Ovary (tissue), 9 donors: ENCODE measurements around the gene FGF8. TPM values are rescaled to one million over a fixed set of nuclear protein-coding genes. Genes with fewer than 3 reads are reported as not detected.

ENCODE experiments used
- DNase-seq, 5 donors: peaks; one replicate each; pipeline ENCODE4 v3.0.0-alpha.2; 2019 to 2020
- H3K27ac ChIP-seq, 2 donors: fragments of 200-600 bp; one replicate each; pipeline versions ENCODE4 v1.5.1 to v1.8.0; 2019 to 2022
- H3K27me3 ChIP-seq: fragments of 200-600 bp; one replicate; pipeline ENCODE4 v1.8.0; 2022
- H3K36me3 ChIP-seq: fragments of 200-600 bp; sonication (generic); one replicate; pipeline ENCODE4 v1.5.1; 2019
- H3K4me1 ChIP-seq: one replicate; pipeline ENCODE4 v1.8.1; 2013; ENCODE audit warnings: mild to moderate bottlenecking, moderate library complexity; ENCODE audit not compliant: insufficient read depth
- H3K4me3 ChIP-seq: fragments of 200-600 bp; sonication (generic); one replicate; pipeline ENCODE4 v1.5.1; 2017
- H3K9me3 ChIP-seq, 2 donors: fragments of 200-600 bp in 1 of 2; sonication (generic) in 1 of 2; one replicate each; pipeline versions ENCODE4 v1.5.1 to v1.8.1; 2013 to 2019; ENCODE audit warnings: mild to moderate bottlenecking in 1 of 2, moderate library complexity in 1 of 2
- EP300 ChIP-seq: sonication (generic); formaldehyde crosslinking; IDR thresholded peaks from one replicate; pipeline ENCODE4 v1.6.1; 2017; ENCODE audit warnings: antibody characterized with exemption
- POLR2A ChIP-seq: fragments of 450-650 bp; IDR thresholded peaks from one replicate; pipeline ENCODE4 v1.6.1; 2017; ENCODE audit warnings: antibody characterized with exemption, mild to moderate bottlenecking, moderate library complexity
- WGBS, 3 donors: extraction: QIAGEN DNeasy Blood & Tissue Kit in 1 of 3; methylation state at CpG; one replicate each; pipeline versions ENCODE4 v1.1.5 to v1.1.7; 2013 to 2017; 5-methylcytosine and 5-hydroxymethylcytosine counted together
- intact Hi-C, 4 donors: fragments of 100-400 bp; cut with DNase I; formaldehyde crosslinking; loops; one replicate each; pipeline versions ENCODE4 v1.11.0 to v1.15.1; 2022 to 2023
- polyA plus RNA-seq, 2 donors: library from polyadenylated mRNA; stranded (reverse); fragments of 200-250 nt in 1 of 2; fragments of 350-450 nt in 1 of 2; fragmentation: Illumina TruSeq in 1 of 2; extraction: RNeasy Lipid Tissue Mini Kit (QIAGEN cat#74804) in 1 of 2; gene quantifications; one replicate each; pipeline ENCODE4 v1.2.3, GENCODE V29; 2013 to 2014
- total RNA-seq, 7 donors: library from RNA; depleted of rRNA in 2 of 7; stranded (reverse); fragments of >200 nt in 2 of 7; fragmentation: NEBNext Ultra II Directional in 3 of 7; extraction: Animal tissue kit (Norgen Biotek cat#: 25700) in 3 of 7; gene quantifications; one replicate each; pipeline versions ENCODE4 v1.1.0 to v1.2.4, GENCODE V29; 2016 to 2023
- TF ChIP-seq, protein P1 (sequence below), 3 donors: fragments of 450-650 bp in 2 of 3; fragments of 200-600 bp in 1 of 3; IDR thresholded peaks; one replicate each; pipeline versions ENCODE4 v1.5.1 to v1.8.0; 2016 to 2022; ENCODE audit warnings: antibody characterized with exemption in 3 of 3, mild to moderate bottlenecking in 1 of 3
- donor health status: DM: no; HTN: no; CAD: no; lungs with moderate emphysema.
- donor health status: DM: no; HTN: no; CAD: no.
- donor health status: Bipolar disorder and iron deficiency.
- donor health status: DM: yes; HTN: yes; CAD: no.
- donor health status: DM: no; HTN: no; CAD: no.
- donor health status: DM: yes; HTN: yes; CAD: no.

FGF8 gene
- total and polyA plus RNA-seq, 9 donors = not detected

DNA sequence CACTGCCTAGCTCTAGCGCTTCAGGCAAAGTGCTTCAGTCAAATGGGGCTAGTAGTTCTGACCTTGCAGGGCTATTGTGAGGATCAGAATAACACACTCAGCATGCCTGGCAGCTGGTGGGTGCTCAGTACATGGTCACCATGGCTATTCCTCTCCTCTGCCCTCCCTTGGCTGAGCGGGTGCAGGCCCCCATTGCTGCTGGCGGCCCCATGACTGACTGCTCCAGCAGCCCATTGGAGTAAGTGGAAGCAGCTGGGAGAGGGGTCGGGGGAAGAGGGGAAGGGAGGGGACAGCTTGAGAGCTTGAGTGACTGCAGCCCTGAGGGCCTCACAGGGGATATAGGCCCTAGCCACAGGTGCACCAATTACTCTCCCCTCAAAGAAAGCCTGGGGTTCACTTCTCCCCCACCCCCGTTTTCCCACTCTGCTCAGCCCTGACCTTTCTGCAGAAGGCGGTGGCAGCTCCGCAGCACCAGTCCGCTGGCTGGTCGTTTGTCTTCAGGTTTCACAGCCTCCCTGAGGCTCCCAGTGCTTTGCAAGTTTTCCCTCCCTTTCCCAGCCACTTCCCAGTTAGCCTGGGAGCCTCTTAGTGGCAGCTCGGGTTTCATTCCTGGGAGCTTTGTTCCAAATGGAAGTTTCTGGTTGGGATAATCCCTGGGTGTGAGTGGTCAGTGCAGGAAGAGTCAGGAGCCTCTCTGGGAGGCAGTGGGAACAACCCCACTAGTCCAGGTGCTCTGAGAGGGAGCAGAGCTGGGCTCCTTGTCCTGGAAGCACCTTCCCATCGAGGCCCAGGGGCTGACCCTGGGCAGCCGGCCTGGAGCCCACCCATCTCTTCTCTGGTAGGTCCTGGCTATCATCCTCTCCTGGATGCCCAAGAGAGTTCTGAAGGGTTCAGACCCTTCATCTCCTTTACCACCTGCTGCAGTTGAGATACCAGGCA, 16.3 kb downstream of the FGF8 start:
- intact Hi-C loops = loop anchor here in 1 of 4 donors (5.0 kb wide), 1 partner anchor 178 kb away; no protein-coding TSS in a partner anchor

DNA sequence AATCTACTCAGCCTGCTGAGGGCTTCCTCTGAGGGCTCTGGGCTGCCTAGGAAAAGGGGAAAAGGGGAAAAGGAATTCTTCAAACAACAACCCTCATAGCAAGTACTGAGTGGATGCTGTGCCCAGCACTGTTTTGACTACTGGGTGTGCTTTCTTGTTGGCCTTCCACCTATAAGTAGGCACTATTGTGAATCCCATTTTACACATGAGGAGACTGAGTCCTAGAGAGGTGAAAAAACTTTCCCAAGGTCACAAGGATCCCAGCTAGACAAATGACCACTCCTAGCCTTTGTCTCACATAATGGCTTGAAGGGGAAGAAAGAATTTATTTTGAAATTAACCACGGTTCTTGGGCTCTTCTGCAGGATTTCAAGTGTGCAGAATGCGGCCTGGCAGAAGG, 17.1 kb downstream of the FGF8 start:
- DNase-seq = no peak
- intact Hi-C loops = loop anchor here in 1 of 4 donors (5.0 kb wide), 1 partner anchor 178 kb away; no protein-coding TSS in a partner anchor
- TF ChIP-seq, protein P1, sequence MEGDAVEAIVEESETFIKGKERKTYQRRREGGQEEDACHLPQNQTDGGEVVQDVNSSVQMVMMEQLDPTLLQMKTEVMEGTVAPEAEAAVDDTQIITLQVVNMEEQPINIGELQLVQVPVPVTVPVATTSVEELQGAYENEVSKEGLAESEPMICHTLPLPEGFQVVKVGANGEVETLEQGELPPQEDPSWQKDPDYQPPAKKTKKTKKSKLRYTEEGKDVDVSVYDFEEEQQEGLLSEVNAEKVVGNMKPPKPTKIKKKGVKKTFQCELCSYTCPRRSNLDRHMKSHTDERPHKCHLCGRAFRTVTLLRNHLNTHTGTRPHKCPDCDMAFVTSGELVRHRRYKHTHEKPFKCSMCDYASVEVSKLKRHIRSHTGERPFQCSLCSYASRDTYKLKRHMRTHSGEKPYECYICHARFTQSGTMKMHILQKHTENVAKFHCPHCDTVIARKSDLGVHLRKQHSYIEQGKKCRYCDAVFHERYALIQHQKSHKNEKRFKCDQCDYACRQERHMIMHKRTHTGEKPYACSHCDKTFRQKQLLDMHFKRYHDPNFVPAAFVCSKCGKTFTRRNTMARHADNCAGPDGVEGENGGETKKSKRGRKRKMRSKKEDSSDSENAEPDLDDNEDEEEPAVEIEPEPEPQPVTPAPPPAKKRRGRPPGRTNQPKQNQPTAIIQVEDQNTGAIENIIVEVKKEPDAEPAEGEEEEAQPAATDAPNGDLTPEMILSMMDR (IDR thresholded peaks at IDR 0.05) = no peak
- TF ChIP-seq EP300 = no peak
- no peak for TF ChIP-seq POLR2A
- Histone ChIP-seq H3K9me3 (no peaks in the 10 kb centered on the region), H3K4me3 (no peak overlapping the region), H3K36me3 (no peaks in the 10 kb centered on the region), H3K4me1 (no peaks in the 10 kb centered on the region), H3K27me3 (no peaks in the 10 kb centered on the region), H3K27ac (no peak overlapping the region)
- WGBS, 3 donors = 80 to 83% (median 81%) methylated on average over 2 of the region's 2 CpGs

More for the DNA sequence above, 16.3 kb downstream of the FGF8 start:
- TF ChIP-seq EP300 (no peak), POLR2A (no peak)
- TF ChIP-seq, protein P1 (IDR thresholded peaks at IDR 0.05) = no peak
- Histone ChIP-seq H3K36me3 (no peaks in the 10 kb centered on the region), H3K27me3 (no peaks in the 10 kb centered on the region), H3K27ac (no peak overlapping the region), H3K4me1 (no peaks in the 10 kb centered on the region), H3K4me3 (no peak overlapping the region), H3K9me3 (no peaks in the 10 kb centered on the region)
- WGBS, 3 donors = 50 to 57% (median 50%) methylated on average over 12 of the region's 12 CpGs
- DNase-seq = no peak

DNA sequence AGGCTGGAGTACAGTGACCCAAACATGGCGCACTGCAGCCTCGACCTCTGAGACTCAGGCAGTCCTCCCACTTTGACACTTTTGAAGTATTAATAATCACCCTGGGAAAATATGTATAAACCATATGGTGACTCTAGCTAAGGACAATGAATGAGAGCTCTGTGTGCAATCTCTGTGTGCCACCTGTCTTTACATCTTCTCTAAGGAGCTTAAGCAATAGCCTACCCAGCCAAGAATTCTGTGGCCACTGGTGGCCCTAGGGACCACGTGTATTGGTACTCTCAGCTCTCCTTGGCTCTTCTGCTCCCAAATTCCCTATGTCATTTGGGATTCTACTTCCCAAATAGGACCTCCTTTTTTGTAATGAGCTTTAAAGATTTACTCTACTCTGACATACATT, 23.7 kb downstream of the FGF8 start:
- Histone ChIP-seq H3K27ac (no peak overlapping the region), H3K9me3 (no peaks in the 10 kb centered on the region), H3K36me3 (no peaks in the 10 kb centered on the region), H3K4me3 (no peak overlapping the region), H3K4me1 (no peaks in the 10 kb centered on the region), H3K27me3 (no peaks in the 10 kb centered on the region)
- intact Hi-C loops = no loop called here
- 56 to 72% (median 69%) methylated on average over 3 of the region's 3 CpGs for WGBS, 3 donors
- DNase-seq = no peak
- TF ChIP-seq EP300 (no peak), POLR2A (no peak)
- TF ChIP-seq, protein P1 (IDR thresholded peaks at IDR 0.05) = no peak

DNA sequence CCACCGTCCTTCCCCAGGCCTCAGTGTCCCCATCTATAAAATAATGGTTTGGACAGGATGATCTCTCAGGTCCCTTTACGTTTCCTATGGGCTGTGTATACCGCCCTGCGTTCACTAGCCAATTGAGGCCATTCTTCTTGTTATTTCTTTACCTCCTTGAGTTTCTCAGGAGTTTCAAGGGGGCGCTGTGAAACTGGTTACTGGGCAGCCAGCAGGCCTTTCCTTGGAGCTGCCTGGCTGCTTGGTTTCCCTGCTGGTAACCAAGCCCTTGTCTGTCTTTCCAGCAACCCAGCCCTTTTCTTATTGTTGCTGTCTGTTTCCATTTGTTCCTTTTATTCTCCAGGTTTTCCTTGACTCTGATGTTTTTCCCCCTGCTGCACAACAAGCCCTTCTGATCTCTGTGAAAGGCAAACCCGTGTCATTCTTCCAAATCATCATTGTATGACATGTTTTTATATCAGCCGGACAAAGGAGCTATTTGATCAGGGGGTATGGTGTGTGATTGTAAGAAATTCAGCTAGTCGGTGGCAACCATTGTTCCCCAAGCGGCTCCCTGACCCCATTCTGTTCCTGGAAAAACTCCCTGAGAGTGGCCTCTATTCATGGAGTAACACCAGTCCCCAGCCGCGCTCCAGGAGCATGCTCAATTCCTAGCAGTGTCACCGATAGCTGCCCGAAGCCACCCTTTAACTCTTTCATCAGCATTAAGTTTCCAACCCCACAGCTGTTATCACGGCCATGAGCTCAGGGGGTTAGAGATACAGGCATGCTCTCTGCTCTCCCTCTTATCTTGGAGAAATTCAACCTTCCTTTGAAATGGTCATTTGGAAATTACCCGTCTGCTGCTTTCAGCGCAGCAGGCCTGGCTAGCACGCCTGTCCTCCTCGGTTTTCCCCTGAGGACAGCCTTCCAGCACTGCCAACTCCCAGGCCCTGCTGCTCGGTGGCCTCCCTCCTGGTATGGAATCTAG, 26.6 kb downstream of the FGF8 start:
- no peaks in the 10 kb centered on the region for H3K4me1 ChIP-seq
- DNase-seq = no peak
- no peak overlapping the region for H3K27ac ChIP-seq
- H3K9me3 ChIP-seq = no peaks in the 10 kb centered on the region
- H3K36me3 ChIP-seq = no peaks in the 10 kb centered on the region
- TF ChIP-seq, protein P1 (IDR thresholded peaks at IDR 0.05) = no peak
- no peak for TF ChIP-seq POLR2A
- TF ChIP-seq EP300 = no peak
- intact Hi-C loops = no loop called here
- WGBS, 3 donors = 70 to 76% (median 73%) methylated on average over 19 of the region's 19 CpGs
- H3K27me3 ChIP-seq = no peaks in the 10 kb centered on the region
- no peak overlapping the region for H3K4me3 ChIP-seq
